Measurements from ENCODE around the gene LCN6. TPM values are rescaled to one million over a fixed set of nuclear protein-coding genes. Genes with fewer than 3 reads are reported as not detected.

The LCN6 gene
- total and polyA plus RNA-seq, 2 of the 13 experiments (the other 11 are each of a cell fraction or from before 2014, with no cell fraction given), result not detected

- TF ChIP-seq, protein P1, sequence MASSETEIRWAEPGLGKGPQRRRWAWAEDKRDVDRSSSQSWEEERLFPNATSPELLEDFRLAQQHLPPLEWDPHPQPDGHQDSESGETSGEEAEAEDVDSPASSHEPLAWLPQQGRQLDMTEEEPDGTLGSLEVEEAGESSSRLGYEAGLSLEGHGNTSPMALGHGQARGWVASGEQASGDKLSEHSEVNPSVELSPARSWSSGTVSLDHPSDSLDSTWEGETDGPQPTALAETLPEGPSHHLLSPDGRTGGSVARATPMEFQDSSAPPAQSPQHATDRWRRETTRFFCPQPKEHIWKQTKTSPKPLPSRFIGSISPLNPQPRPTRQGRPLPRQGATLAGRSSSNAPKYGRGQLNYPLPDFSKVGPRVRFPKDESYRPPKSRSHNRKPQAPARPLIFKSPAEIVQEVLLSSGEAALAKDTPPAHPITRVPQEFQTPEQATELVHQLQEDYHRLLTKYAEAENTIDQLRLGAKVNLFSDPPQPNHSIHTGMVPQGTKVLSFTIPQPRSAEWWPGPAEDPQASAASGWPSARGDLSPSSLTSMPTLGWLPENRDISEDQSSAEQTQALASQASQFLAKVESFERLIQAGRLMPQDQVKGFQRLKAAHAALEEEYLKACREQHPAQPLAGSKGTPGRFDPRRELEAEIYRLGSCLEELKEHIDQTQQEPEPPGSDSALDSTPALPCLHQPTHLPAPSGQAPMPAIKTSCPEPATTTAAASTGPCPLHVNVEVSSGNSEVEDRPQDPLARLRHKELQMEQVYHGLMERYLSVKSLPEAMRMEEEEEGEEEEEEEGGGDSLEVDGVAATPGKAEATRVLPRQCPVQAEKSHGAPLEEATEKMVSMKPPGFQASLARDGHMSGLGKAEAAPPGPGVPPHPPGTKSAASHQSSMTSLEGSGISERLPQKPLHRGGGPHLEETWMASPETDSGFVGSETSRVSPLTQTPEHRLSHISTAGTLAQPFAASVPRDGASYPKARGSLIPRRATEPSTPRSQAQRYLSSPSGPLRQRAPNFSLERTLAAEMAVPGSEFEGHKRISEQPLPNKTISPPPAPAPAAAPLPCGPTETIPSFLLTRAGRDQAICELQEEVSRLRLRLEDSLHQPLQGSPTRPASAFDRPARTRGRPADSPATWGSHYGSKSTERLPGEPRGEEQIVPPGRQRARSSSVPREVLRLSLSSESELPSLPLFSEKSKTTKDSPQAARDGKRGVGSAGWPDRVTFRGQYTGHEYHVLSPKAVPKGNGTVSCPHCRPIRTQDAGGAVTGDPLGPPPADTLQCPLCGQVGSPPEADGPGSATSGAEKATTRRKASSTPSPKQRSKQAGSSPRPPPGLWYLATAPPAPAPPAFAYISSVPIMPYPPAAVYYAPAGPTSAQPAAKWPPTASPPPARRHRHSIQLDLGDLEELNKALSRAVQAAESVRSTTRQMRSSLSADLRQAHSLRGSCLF (CRISPR knock-in tag; IDR thresholded peaks at IDR 0.05; ENCODE audit: borderline replicate concordance), result no peak
- TF ChIP-seq ATF1 (CRISPR knock-in tag; IDR thresholded peaks at IDR 0.05) (no peak), ARID2 (CRISPR knock-in tag; IDR thresholded peaks at IDR 0.05; ENCODE audit: borderline replicate concordance) (no peak), ZFP41 (CRISPR knock-in tag; IDR thresholded peaks at IDR 0.05; ENCODE audit: borderline replicate concordance) (no peak), ZNF180 (CRISPR knock-in tag; IDR thresholded peaks at IDR 0.05; ENCODE audit: borderline replicate concordance, low read depth) (no peak), ZNF235 (CRISPR knock-in tag; IDR thresholded peaks at IDR 0.05; ENCODE audit: borderline replicate concordance) (no peak), MAFK (conservative IDR thresholded peaks at IDR 0.05 in 1 of 2, IDR thresholded peaks at IDR 0.05 in 1 of 2; ENCODE audit: low read length in 2 of 2) (no peak), DPF2 (CRISPR knock-in tag; IDR thresholded peaks at IDR 0.05; ENCODE audit: borderline replicate concordance, low read depth) (no peak), KDM6A (CRISPR knock-in tag; IDR thresholded peaks at IDR 0.05; ENCODE audit: low read depth) (no peak), MLLT10 (CRISPR knock-in tag; IDR thresholded peaks at IDR 0.05) (no peak)
- TF ChIP-seq, protein P2, sequence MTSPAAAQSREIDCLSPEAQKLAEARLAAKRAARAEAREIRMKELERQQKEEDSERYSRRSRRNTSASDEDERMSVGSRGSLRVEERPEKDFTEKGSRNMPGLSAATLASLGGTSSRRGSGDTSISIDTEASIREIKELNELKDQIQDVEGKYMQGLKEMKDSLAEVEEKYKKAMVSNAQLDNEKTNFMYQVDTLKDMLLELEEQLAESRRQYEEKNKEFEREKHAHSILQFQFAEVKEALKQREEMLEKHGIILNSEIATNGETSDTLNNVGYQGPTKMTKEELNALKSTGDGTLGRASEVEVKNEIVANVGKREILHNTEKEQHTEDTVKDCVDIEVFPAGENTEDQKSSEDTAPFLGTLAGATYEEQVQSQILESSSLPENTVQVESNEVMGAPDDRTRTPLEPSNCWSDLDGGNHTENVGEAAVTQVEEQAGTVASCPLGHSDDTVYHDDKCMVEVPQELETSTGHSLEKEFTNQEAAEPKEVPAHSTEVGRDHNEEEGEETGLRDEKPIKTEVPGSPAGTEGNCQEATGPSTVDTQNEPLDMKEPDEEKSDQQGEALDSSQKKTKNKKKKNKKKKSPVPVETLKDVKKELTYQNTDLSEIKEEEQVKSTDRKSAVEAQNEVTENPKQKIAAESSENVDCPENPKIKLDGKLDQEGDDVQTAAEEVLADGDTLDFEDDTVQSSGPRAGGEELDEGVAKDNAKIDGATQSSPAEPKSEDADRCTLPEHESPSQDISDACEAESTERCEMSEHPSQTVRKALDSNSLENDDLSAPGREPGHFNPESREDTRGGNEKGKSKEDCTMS (CRISPR knock-in tag; conservative IDR thresholded peaks at IDR 0.05), result no peak
- TF ChIP-seq, protein P3, sequence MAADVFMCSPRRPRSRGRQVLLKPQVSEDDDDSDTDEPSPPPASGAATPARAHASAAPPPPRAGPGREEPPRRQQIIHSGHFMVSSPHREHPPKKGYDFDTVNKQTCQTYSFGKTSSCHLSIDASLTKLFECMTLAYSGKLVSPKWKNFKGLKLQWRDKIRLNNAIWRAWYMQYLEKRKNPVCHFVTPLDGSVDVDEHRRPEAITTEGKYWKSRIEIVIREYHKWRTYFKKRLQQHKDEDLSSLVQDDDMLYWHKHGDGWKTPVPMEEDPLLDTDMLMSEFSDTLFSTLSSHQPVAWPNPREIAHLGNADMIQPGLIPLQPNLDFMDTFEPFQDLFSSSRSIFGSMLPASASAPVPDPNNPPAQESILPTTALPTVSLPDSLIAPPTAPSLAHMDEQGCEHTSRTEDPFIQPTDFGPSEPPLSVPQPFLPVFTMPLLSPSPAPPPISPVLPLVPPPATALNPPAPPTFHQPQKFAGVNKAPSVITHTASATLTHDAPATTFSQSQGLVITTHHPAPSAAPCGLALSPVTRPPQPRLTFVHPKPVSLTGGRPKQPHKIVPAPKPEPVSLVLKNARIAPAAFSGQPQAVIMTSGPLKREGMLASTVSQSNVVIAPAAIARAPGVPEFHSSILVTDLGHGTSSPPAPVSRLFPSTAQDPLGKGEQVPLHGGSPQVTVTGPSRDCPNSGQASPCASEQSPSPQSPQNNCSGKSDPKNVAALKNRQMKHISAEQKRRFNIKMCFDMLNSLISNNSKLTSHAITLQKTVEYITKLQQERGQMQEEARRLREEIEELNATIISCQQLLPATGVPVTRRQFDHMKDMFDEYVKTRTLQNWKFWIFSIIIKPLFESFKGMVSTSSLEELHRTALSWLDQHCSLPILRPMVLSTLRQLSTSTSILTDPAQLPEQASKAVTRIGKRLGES (CRISPR knock-in tag; IDR thresholded peaks at IDR 0.05; ENCODE audit: borderline replicate concordance), result no peak
Measured at GRCh38 chr9:136746621-136747020, 1.7 kb downstream of the LCN6 start (continued).
